ENCODE results near the gene TMEM225B. TPM values are rescaled to one million over a fixed set of nuclear protein-coding genes. Genes with fewer than 3 reads are reported as not detected.

Gene TMEM225B
- total and polyA plus RNA-seq, 2 of the 4 experiments (the other 2 are of a cell fraction) = 0.32 to 0.54 TPM

GRCh38 chr7:99562114-99562784 is 35.8 kb upstream of the TMEM225B start:
- intact Hi-C loops (cut with micrococcal nuclease) (loop anchor here (2.0 to 5.0 kb wide), 2 partner anchors 55 to 57 kb away; partner anchors contain the start of genes ZKSCAN5 and ZSCAN25), in situ Hi-C loops (cut with MboI; ENCODE audit: low sequenced_read_pairs) (loop anchor here (5.0 kb wide), 1 partner anchor 55 kb away; the partner anchor contains the start of gene ZSCAN25), dilution Hi-C loops (cut with HindIII; ENCODE audit: low sequenced_read_pairs, unreplicated experiment) (no loop called here)
- peak overlapping the region; percentile 93 for H2BK120ac ChIP-seq (ENCODE audit: low read depth, low read length)
- peak overlapping the region; percentile 48; the same call in 1 of the 2 replicates for H3K9ac ChIP-seq (ENCODE audit: low read depth, low read length)
- H3K4ac ChIP-seq (ENCODE audit: low read depth, low read length) = peak overlapping the region; percentile 94
- peak overlapping the region; percentile 73 for H3K23ac ChIP-seq (ENCODE audit: low read depth, low read length)
- H3K79me1 ChIP-seq (ENCODE audit: low read depth in 1 of 2, low read length in 2 of 2) = peaks cover 42 to 71% of the 10 kb centered on the region in 2 experiments
- peak overlapping the region; percentile 83 for H3K56ac ChIP-seq (ENCODE audit: extremely low read depth, insufficient read depth, low read length)
- peak overlapping the region; percentile 69 for H3K4me2 ChIP-seq (ENCODE audit: low read depth, low read length)
- H2AK5ac ChIP-seq (ENCODE audit: low read depth, low read length) = peak overlapping the region; percentile 99
- peaks cover 50% of the 10 kb centered on the region for H3K36me3 ChIP-seq (ENCODE audit: control insufficient read depth, insufficient read depth, low read length)
- H4K20me1 ChIP-seq (ENCODE audit: insufficient read depth, low read length) = peaks cover 10% of the 10 kb centered on the region
- no peak; the same call in 1 of the 2 replicates for ATAC-seq (ENCODE audit: low read depth)
- peak overlapping the region; percentile 89 for H2BK5ac ChIP-seq (ENCODE audit: low read depth, low read length, poor library complexity, severe bottlenecking)
- H3K4me1 ChIP-seq (ENCODE audit: control insufficient read depth, insufficient read depth, low read length) = peaks cover 17% of the 10 kb centered on the region
- peak overlapping the region; percentile 44 for H4K5ac ChIP-seq (ENCODE audit: low read depth, low read length)
- no peaks in the 10 kb centered on the region for H3K27me3 ChIP-seq (ENCODE audit: control insufficient read depth, insufficient read depth, low read length)
- peak overlapping the region; percentile 91 for H4K91ac ChIP-seq (ENCODE audit: insufficient read depth, low read depth, low read length)
- TF ChIP-seq MAZ (IDR thresholded peaks at IDR 0.05; ENCODE audit: borderline replicate concordance, low read depth, low read length) (no peak), POLR2A (IDR thresholded peaks at IDR 0.05; ENCODE audit: low read depth, low read length) (0 out of 2 replicates have a peak, but pooled peaks have one; percentile 7)
- ChIA-PET CTCF (no interaction called here), POLR2A (ENCODE audit: unreplicated experiment) (no interaction called here)
- H3K4me3 ChIP-seq (ENCODE audit: insufficient read depth, low read depth, low read length) = no peak overlapping the region
- DNase-seq = no peak
- H3K27ac ChIP-seq (ENCODE audit: insufficient read depth, low read length) = peak overlapping the region; percentile 98
- H2BK15ac ChIP-seq (ENCODE audit: low read depth, low read length) = peak overlapping the region; percentile 99
- H2BK20ac ChIP-seq (ENCODE audit: low read depth, low read length) = peak overlapping the region; percentile 96
- H4K8ac ChIP-seq (ENCODE audit: low read depth in 2 of 2, low read length in 2 of 2) = peak overlapping the region; percentile 31 to 92
- H3K9me3 ChIP-seq (ENCODE audit: control insufficient read depth, insufficient read depth, low read length) = no peaks in the 10 kb centered on the region
- H3K9me1 ChIP-seq (ENCODE audit: insufficient read depth, low read length) = peaks cover 24% of the 10 kb centered on the region
- H3K14ac ChIP-seq (replicated peaks; ENCODE audit: low read depth, low read length) = peak overlapping the region; percentile 93
- peak overlapping the region; percentile 5 for H2AK9ac ChIP-seq (replicated peaks; ENCODE audit: low read depth, low read length, poor library complexity)
- H2AFZ ChIP-seq (replicated peaks; ENCODE audit: low read length, poor library complexity) = no peak overlapping the region
- peak overlapping the region; percentile 80 for H3K18ac ChIP-seq (ENCODE audit: low read depth, low read length)
- no CpG with 5 or more reads among the region's 9 CpGs for WGBS, 2 experiments (ENCODE audit: extremely low coverage in 2 of 2, insufficient read length in 1 of 2)
- BruUV-seq (replicated peaks) = TSS peak; percentile 1

Measured in IMR-90 (cell line).